H1 (cell line): ENCODE results near the gene PHF1. TPM values are rescaled to one million over a fixed set of nuclear protein-coding genes. Genes with fewer than 3 reads are reported as not detected.
A peak's percentile ranks its signal among the peaks of the same experiment; 100 is the strongest.

ENCODE experiments used
- JUND ChIP-seq: IDR thresholded peaks from 2 replicates; pipeline ENCODE4 v1.6.1; 2011; ENCODE audit warnings: mild to moderate bottlenecking, improper control_type of control experiment, low read length
- NANOG ChIP-seq: IDR thresholded peaks from 2 replicates; pipeline ENCODE4 v1.6.1; 2011; ENCODE audit warnings: low read length, low read depth, mild to moderate bottlenecking, inconsistent platforms; ENCODE audit not compliant: insufficient read depth, poor library complexity, severe bottlenecking
- SAP30 ChIP-seq: fragments of 300-600 bp; sonication (generic); IDR thresholded peaks from 2 replicates; pipeline ENCODE4 v1.7.1; 2012; ENCODE audit warnings: low read length, moderate library complexity, mild to moderate bottlenecking, inconsistent platforms; ENCODE audit not compliant: insufficient read depth, insufficient replicate concordance
- SIN3A ChIP-seq, 2 experiments: IDR thresholded peaks in 1 of 2; conservative IDR thresholded peaks in 1 of 2; 2 replicates each; pipeline ENCODE4 v1.6.1; 2011 to 2012; ENCODE audit warnings: low read length in 2 of 2, improper control_type of control experiment in 1 of 2, low read depth in 1 of 2, mild to moderate bottlenecking in 1 of 2
- USF2 ChIP-seq: IDR thresholded peaks from 2 replicates; pipeline ENCODE4 v1.6.1; 2011; ENCODE audit warnings: low read length, improper control_type of control experiment
- YY1 ChIP-seq: IDR thresholded peaks from 2 replicates; pipeline ENCODE4 v1.6.1; 2011; ENCODE audit warnings: low read depth, mild to moderate bottlenecking, low read length
- polyA plus RNA-seq, 7 experiments: library from polyadenylated mRNA; depleted of rRNA in 3 of 7; stranded (reverse) in 5 of 7; unstranded in 2 of 7; fragments of >200 nt in 5 of 7; fragments of 200-250 nt in 2 of 7; gene quantifications; 1 replicate in 5 of 7; 2 replicates in 1 of 7; 4 replicates in 1 of 7; pipeline versions ENCODE4 v1.2.1 to v1.2.3, GENCODE V29; 2011 to 2013; ENCODE audit warnings: missing spikeins in 2 of 7, mixed read lengths in 2 of 7
- total RNA-seq: library from RNA; stranded (reverse); fragmentation: NEBNext Ultra II Directional; extraction: Animal tissue kit (Norgen Biotek cat#: 25700); gene quantifications from 2 replicates; pipeline ENCODE4 v1.2.1, GENCODE V29; 2021

PHF1 gene
- total and polyA plus RNA-seq, 2 of the 8 experiments (the other 6 are each of a cell fraction or from before 2014, with no cell fraction given), result 47.3 to 78.6 TPM

GRCh38 chr6:33391922-33392594, 18.8 kb upstream of the PHF1 start (continued):
- TF ChIP-seq USF2, result no peak
- no peak for TF ChIP-seq JUND
- peak in 1 of 2 experiments; percentile 10; a peak in 1 of 4 replicates for TF ChIP-seq SIN3A (conservative IDR thresholded peaks at IDR 0.05 in 1 of 2, IDR thresholded peaks at IDR 0.05 in 1 of 2; ENCODE audit: low read depth in 1 of 2, low read length in 2 of 2)
- no peak for TF ChIP-seq NANOG
- TF ChIP-seq SAP30, result peak; percentile 73
- TF ChIP-seq YY1, result no peak
